Adrenal gland (tissue), 12 donors: ENCODE data around the gene PTPRO. TPM values are rescaled to one million over a fixed set of nuclear protein-coding genes. Genes with fewer than 3 reads are reported as not detected.

Experiments
- DNase-seq, 7 donors: peaks; one replicate each; pipeline ENCODE4 v3.0.0-alpha.2; 2019 to 2020
- H3K27ac ChIP-seq, 5 donors: fragments of 200-600 bp; sonication (generic) in 4 of 5; 1 replicate in 3 of 5; 2 replicates in 2 of 5; pipeline versions ENCODE4 v1.5.1 to v1.8.0; 2016 to 2020; ENCODE audit warnings: mild to moderate bottlenecking in 1 of 5
- H3K27me3 ChIP-seq: fragments of 200-600 bp; 2 replicates; pipeline ENCODE4 v1.8.0; 2021
- H3K36me3 ChIP-seq, 2 donors: fragments of 200-600 bp; replicated peaks in 1 of 2; 1 replicate in 1 of 2; 2 replicates in 1 of 2; pipeline versions ENCODE4 v1.5.1 to v1.8.0; 2018 to 2022
- H3K4me1 ChIP-seq, 2 donors: fragments of 200-600 bp; replicated peaks in 1 of 2; 1 replicate in 1 of 2; 2 replicates in 1 of 2; pipeline versions ENCODE4 v1.5.1 to v1.8.0; 2018 to 2021
- H3K4me3 ChIP-seq, 4 donors: fragments of 200-600 bp; sonication (generic) in 3 of 4; one replicate each; pipeline ENCODE4 v1.5.1; 2016 to 2018
- H3K9me3 ChIP-seq, 3 donors: fragments of 200-600 bp; sonication (generic) in 1 of 3; replicated peaks in 1 of 3; 1 replicate in 2 of 3; 2 replicates in 1 of 3; pipeline versions ENCODE4 v1.5.1 to v1.8.0; 2016 to 2021
- POLR2A ChIP-seq, 2 donors: fragments of 450-650 bp; IDR thresholded peaks; one replicate each; pipeline ENCODE4 v1.6.1; 2017; ENCODE audit warnings: antibody characterized with exemption in 2 of 2, mild to moderate bottlenecking in 2 of 2, moderate library complexity in 1 of 2
- WGBS, 4 donors: extraction: QIAGEN DNeasy Blood & Tissue Kit in 2 of 4; methylation state at CpG; one replicate each; pipeline versions ENCODE4 v1.1.5 to v1.1.7; 2013 to 2017; 5-methylcytosine and 5-hydroxymethylcytosine counted together
- intact Hi-C, 2 donors: fragments of 100-400 bp; cut with DNase I; formaldehyde crosslinking; loops; one replicate each; pipeline versions ENCODE4 v1.14.1 to v1.15.0; 2022 to 2023
- polyA plus RNA-seq, 3 donors: library from polyadenylated mRNA; stranded (reverse); fragments of 200-250 nt in 2 of 3; fragments of 350-450 nt in 1 of 3; fragmentation: Illumina TruSeq in 1 of 3; extraction: RNeasy Lipid Tissue Mini Kit (QIAGEN cat#74804) in 1 of 3; gene quantifications; one replicate each; pipeline ENCODE4 v1.2.3, GENCODE V29; 2013 to 2014
- total RNA-seq, 9 donors: library from RNA; depleted of rRNA in 4 of 9; stranded (reverse); fragments of >200 nt in 4 of 9; fragments of 120-200 nt in 1 of 9; fragmentation: NEBNext Ultra II Directional in 1 of 9; extraction: Animal tissue kit (Norgen Biotek cat#: 25700) in 1 of 9; gene quantifications; one replicate each; pipeline versions ENCODE4 v1.1.0 to v1.2.4, GENCODE V29; 2013 to 2023
- TF ChIP-seq, protein P1 (sequence below), 6 experiments: fragments of 450-650 bp in 4 of 6; fragments of 200-600 bp in 2 of 6; sonication (generic) in 1 of 6; IDR thresholded peaks; 1 replicate in 5 of 6; 2 replicates in 1 of 6; pipeline versions ENCODE4 v1.5.1 to v1.8.0; 2016 to 2021; ENCODE audit warnings: antibody characterized with exemption in 6 of 6, mild to moderate bottlenecking in 2 of 6, moderate library complexity in 1 of 6
- donor health status: healthy with polysubstance abuse.
- donor health status: Bipolar disorder and iron deficiency.
- donor health status: DM: yes; HTN: yes; CAD: no.
- donor health status: DM: no; HTN: no; CAD: no.
- donor health status: DM: no; HTN: no; CAD: no.
- donor health status: DM: yes; HTN: yes; CAD: no.

The PTPRO gene
- total and polyA plus RNA-seq, 12 donors = 0.36 to 11.5 (median 2.6) TPM

GRCh38 chr12:15540005-15540404, 217.7 kb downstream of the PTPRO start:
- Histone ChIP-seq H3K4me1 (no peaks in the 10 kb centered on the region), H3K36me3 (no peaks in the 10 kb centered on the region), H3K4me3 (no peak overlapping the region), H3K27me3 (no peaks in the 10 kb centered on the region), H3K9me3 (no peaks in the 10 kb centered on the region), H3K27ac (no peak overlapping the region)
- TF ChIP-seq, protein P1, sequence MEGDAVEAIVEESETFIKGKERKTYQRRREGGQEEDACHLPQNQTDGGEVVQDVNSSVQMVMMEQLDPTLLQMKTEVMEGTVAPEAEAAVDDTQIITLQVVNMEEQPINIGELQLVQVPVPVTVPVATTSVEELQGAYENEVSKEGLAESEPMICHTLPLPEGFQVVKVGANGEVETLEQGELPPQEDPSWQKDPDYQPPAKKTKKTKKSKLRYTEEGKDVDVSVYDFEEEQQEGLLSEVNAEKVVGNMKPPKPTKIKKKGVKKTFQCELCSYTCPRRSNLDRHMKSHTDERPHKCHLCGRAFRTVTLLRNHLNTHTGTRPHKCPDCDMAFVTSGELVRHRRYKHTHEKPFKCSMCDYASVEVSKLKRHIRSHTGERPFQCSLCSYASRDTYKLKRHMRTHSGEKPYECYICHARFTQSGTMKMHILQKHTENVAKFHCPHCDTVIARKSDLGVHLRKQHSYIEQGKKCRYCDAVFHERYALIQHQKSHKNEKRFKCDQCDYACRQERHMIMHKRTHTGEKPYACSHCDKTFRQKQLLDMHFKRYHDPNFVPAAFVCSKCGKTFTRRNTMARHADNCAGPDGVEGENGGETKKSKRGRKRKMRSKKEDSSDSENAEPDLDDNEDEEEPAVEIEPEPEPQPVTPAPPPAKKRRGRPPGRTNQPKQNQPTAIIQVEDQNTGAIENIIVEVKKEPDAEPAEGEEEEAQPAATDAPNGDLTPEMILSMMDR (IDR thresholded peaks at IDR 0.05) = no peak
- no peak for TF ChIP-seq POLR2A (IDR thresholded peaks at IDR 0.05)
- no peak for DNase-seq
- intact Hi-C loops = no loop called here
- 70 to 81% (median 76%) methylated on average over 2 of the region's 2 CpGs for WGBS, 4 donors

DNA sequence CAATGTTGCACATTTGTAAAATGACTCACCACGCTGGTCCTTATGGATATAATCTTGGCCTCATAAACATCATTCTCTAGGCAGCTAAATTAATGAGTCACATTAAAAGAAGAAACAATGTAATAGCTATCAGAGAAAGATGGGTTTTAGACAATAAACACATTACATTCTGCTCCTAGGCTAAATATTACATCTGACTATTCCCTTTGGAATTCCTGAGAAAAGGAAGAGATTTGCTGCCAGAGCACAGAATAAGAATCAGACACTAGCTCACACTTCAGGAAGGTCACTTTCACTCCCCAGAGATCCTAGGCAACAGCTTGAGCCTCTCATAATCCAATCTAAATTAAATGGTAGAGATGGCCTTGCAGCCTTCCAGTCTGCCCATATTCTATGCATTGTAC, 218.2 kb downstream of the PTPRO start:
- DNase-seq = no peak
- 71 to 81% (median 76%) methylated on average over 1 of the region's 1 CpG for WGBS, 4 donors
- H3K36me3 ChIP-seq = no peaks in the 10 kb centered on the region
- H3K27ac ChIP-seq = no peak overlapping the region
- H3K27me3 ChIP-seq = no peaks in the 10 kb centered on the region
- TF ChIP-seq, protein P1 (IDR thresholded peaks at IDR 0.05) = no peak
- no peak for TF ChIP-seq POLR2A (IDR thresholded peaks at IDR 0.05)
- H3K4me3 ChIP-seq = no peak overlapping the region
- no peaks in the 10 kb centered on the region for H3K9me3 ChIP-seq
- H3K4me1 ChIP-seq = no peaks in the 10 kb centered on the region
- intact Hi-C loops = no loop called here

- DNase-seq = no peak
- H3K36me3 ChIP-seq = no peaks in the 10 kb centered on the region
- H3K4me1 ChIP-seq = no peaks in the 10 kb centered on the region
- no peak overlapping the region for H3K27ac ChIP-seq
- no peaks in the 10 kb centered on the region for H3K27me3 ChIP-seq
- H3K4me3 ChIP-seq = no peak overlapping the region
- TF ChIP-seq, protein P1 (IDR thresholded peaks at IDR 0.05) = no peak
- TF ChIP-seq POLR2A (IDR thresholded peaks at IDR 0.05) = no peak
- intact Hi-C loops = no loop called here
- WGBS, 4 donors = 85 to 90% (median 88%) methylated on average over 3 of the region's 3 CpGs
- H3K9me3 ChIP-seq = no peaks in the 10 kb centered on the region
These were observed 219.8 kb downstream of the PTPRO start for GRCh38 chr12:15541996-15542631.

DNA sequence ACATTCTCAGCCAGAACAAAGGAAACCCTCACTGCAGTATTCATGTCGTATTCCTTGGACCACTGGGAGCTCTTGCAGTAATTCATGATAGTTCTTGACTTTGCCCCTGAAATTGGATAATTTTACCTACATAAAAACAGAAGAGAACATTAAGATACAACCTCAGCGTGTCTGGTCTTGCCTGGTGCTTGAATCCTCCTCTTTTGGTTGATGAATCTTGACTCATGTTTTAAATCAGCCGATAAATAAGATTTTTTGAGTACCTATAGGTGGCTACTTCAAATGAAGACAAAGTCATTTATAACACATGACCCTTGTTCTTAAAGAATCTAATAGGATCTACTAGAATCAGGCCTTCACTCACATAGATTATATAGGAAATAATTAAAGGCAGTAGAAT, 221.0 kb downstream of the PTPRO start:
- WGBS, 4 donors = 64 to 95% (median 79%) methylated on average over 3 of the region's 3 CpGs
- Histone ChIP-seq H3K36me3 (no peaks in the 10 kb centered on the region), H3K27ac (no peak overlapping the region), H3K27me3 (no peaks in the 10 kb centered on the region), H3K9me3 (no peaks in the 10 kb centered on the region), H3K4me1 (no peaks in the 10 kb centered on the region), H3K4me3 (no peak overlapping the region)
- intact Hi-C loops = no loop called here
- DNase-seq = no peak
- TF ChIP-seq, protein P1 (IDR thresholded peaks at IDR 0.05) = no peak
- TF ChIP-seq POLR2A (IDR thresholded peaks at IDR 0.05) = no peak
